Liver (tissue), 9 donors: ENCODE results near the gene ACKR2. TPM values are rescaled to one million over a fixed set of nuclear protein-coding genes. Genes with fewer than 3 reads are reported as not detected.

ENCODE experiments used
- DNase-seq: peaks from one replicate; pipeline ENCODE4 v3.0.0-alpha.2; 2017; ENCODE audit warnings: low spot score
- H3K27ac ChIP-seq, 2 donors: one replicate each; pipeline ENCODE4 v1.7.0; 2013; ENCODE audit warnings: inconsistent platforms in 2 of 2, low read length in 2 of 2, control low read depth in 1 of 2, low read depth in 1 of 2, mild to moderate bottlenecking in 1 of 2
- H3K27me3 ChIP-seq, 4 donors: one replicate each; pipeline versions ENCODE4 v1.6.1 to v1.7.0; 2013; ENCODE audit warnings: low read length in 3 of 4, inconsistent platforms in 1 of 4, mild to moderate bottlenecking in 1 of 4, moderate library complexity in 1 of 4; ENCODE audit not compliant: control insufficient read depth in 4 of 4, insufficient read depth in 4 of 4
- H3K36me3 ChIP-seq, 4 donors: one replicate each; pipeline versions ENCODE4 v1.6.1 to v1.7.0; 2013; ENCODE audit warnings: low read length in 3 of 4, mild to moderate bottlenecking in 3 of 4, low read depth in 1 of 4, moderate library complexity in 1 of 4; ENCODE audit not compliant: control insufficient read depth in 4 of 4, insufficient read depth in 3 of 4
- H3K4me1 ChIP-seq, 4 donors: one replicate each; pipeline versions ENCODE4 v1.6.1 to v1.7.0; 2013; ENCODE audit warnings: low read length in 3 of 4, mild to moderate bottlenecking in 3 of 4, moderate library complexity in 1 of 4; ENCODE audit not compliant: control insufficient read depth in 4 of 4, insufficient read depth in 4 of 4
- H3K4me3 ChIP-seq, 3 donors: one replicate each; pipeline versions ENCODE4 v1.6.1 to v1.7.0; 2013; ENCODE audit warnings: low read length in 3 of 3, control low read depth in 1 of 3, low read depth in 1 of 3, mild to moderate bottlenecking in 1 of 3
- H3K9ac ChIP-seq, 2 donors: one replicate each; pipeline ENCODE4 v1.7.0; 2013; ENCODE audit warnings: low read length in 2 of 2, mild to moderate bottlenecking in 2 of 2, moderate library complexity in 2 of 2, control low read depth in 1 of 2, low read depth in 1 of 2
- H3K9me3 ChIP-seq, 4 donors: one replicate each; pipeline versions ENCODE4 v1.6.1 to v1.7.0; 2013; ENCODE audit warnings: low read length in 3 of 4; ENCODE audit not compliant: control insufficient read depth in 4 of 4
- EGR1 ChIP-seq, 2 donors: IDR thresholded peaks; 2 replicates each; pipeline ENCODE4 v1.6.1; 2016 to 2018; ENCODE audit warnings: antibody characterized with exemption in 2 of 2, low read depth in 2 of 2
- FOXA1 ChIP-seq: IDR thresholded peaks from 2 replicates; pipeline ENCODE4 v1.6.1; 2016; ENCODE audit warnings: antibody characterized with exemption
- FOXA2 ChIP-seq: IDR thresholded peaks from 2 replicates; pipeline ENCODE4 v1.6.1; 2016; ENCODE audit warnings: antibody characterized with exemption
- GABPA ChIP-seq, 2 donors: IDR thresholded peaks in 1 of 2; conservative IDR thresholded peaks in 1 of 2; 2 replicates each; pipeline ENCODE4 v1.6.1; 2016; ENCODE audit warnings: antibody characterized with exemption in 2 of 2, mild to moderate bottlenecking in 1 of 2, moderate library complexity in 1 of 2
- HNF4A ChIP-seq, 2 donors: conservative IDR thresholded peaks; 2 replicates each; pipeline ENCODE4 v1.6.1; 2016; ENCODE audit warnings: antibody characterized with exemption in 2 of 2, mild to moderate bottlenecking in 2 of 2
- HNF4G ChIP-seq: IDR thresholded peaks from 2 replicates; pipeline ENCODE4 v1.6.1; 2016; ENCODE audit warnings: antibody characterized with exemption
- JUND ChIP-seq, 2 donors: IDR thresholded peaks; 2 replicates each; pipeline ENCODE4 v1.6.1; 2016; ENCODE audit warnings: antibody characterized with exemption in 2 of 2
- NR2F2 ChIP-seq: IDR thresholded peaks from 2 replicates; pipeline ENCODE4 v1.6.1; 2016; ENCODE audit warnings: antibody characterized with exemption
- RAD21 ChIP-seq, 2 donors: IDR thresholded peaks; 2 replicates each; pipeline ENCODE4 v1.6.1; 2016; ENCODE audit warnings: antibody characterized with exemption in 2 of 2, mild to moderate bottlenecking in 2 of 2
- RXRA ChIP-seq, 2 donors: IDR thresholded peaks; 2 replicates each; pipeline ENCODE4 v1.6.1; 2017 to 2018; ENCODE audit warnings: antibody characterized with exemption in 2 of 2, mild to moderate bottlenecking in 1 of 2
- SP1 ChIP-seq: IDR thresholded peaks from 2 replicates; pipeline ENCODE4 v1.6.1; 2018; ENCODE audit warnings: antibody characterized with exemption, mild to moderate bottlenecking
- TAF1 ChIP-seq: conservative IDR thresholded peaks from 2 replicates; pipeline ENCODE4 v1.6.1; 2016; ENCODE audit warnings: antibody characterized with exemption, mild to moderate bottlenecking
- YY1 ChIP-seq: IDR thresholded peaks from 2 replicates; pipeline ENCODE4 v1.6.1; 2016; ENCODE audit warnings: antibody characterized with exemption, mild to moderate bottlenecking
- WGBS: extraction: QIAGEN DNeasy Blood & Tissue Kit; methylation state at CpG from one replicate; pipeline ENCODE4 v1.1.7; 2013; 5-methylcytosine and 5-hydroxymethylcytosine counted together
- polyA plus RNA-seq, 2 donors: library from polyadenylated mRNA; stranded (reverse) in 1 of 2; unstranded in 1 of 2; fragments of 200-250 nt in 1 of 2; fragments of >200 nt in 1 of 2; fragmentation: Nextera tagmentation in 1 of 2; extraction: Ambion mirVana in 1 of 2; gene quantifications; one replicate each; pipeline versions ENCODE4 v1.2.1 to v1.2.3, GENCODE V29; 2013 to 2015
- total RNA-seq, 2 donors: library from RNA; depleted of rRNA; stranded (reverse); fragments of >200 nt; gene quantifications; one replicate each; pipeline ENCODE4 v1.2.3, GENCODE V29; 2014
- TF ChIP-seq, protein P1 (sequence below): IDR thresholded peaks from 2 replicates; pipeline ENCODE4 v1.6.1; 2016; ENCODE audit warnings: antibody characterized with exemption, mild to moderate bottlenecking
- TF ChIP-seq, protein P2 (sequence below): IDR thresholded peaks from 2 replicates; pipeline ENCODE4 v1.6.1; 2016; ENCODE audit warnings: antibody characterized with exemption
- TF ChIP-seq, protein P3 (sequence below): IDR thresholded peaks from 2 replicates; pipeline ENCODE4 v1.6.1; 2016; ENCODE audit warnings: antibody characterized with exemption
- TF ChIP-seq, protein P4 (sequence below): IDR thresholded peaks from 2 replicates; pipeline ENCODE4 v1.6.1; 2016; ENCODE audit warnings: antibody characterized with exemption
- TF ChIP-seq, protein P5 (sequence below): fragments of 150-350 bp; IDR thresholded peaks from 2 replicates; pipeline ENCODE4 v1.5.1; 2017; ENCODE audit warnings: improper control_type of control experiment, low read depth, low read length; ENCODE audit not compliant: missing input control
- donor health status: healthy.
- donor health status: healthy.
- donor health status: healthy.
- donor health status: healthy.
- donor health status: healthy.

Gene ACKR2
- total and polyA plus RNA-seq, 4 donors = 7.3 to 19.3 (median 10.8) TPM

DNA sequence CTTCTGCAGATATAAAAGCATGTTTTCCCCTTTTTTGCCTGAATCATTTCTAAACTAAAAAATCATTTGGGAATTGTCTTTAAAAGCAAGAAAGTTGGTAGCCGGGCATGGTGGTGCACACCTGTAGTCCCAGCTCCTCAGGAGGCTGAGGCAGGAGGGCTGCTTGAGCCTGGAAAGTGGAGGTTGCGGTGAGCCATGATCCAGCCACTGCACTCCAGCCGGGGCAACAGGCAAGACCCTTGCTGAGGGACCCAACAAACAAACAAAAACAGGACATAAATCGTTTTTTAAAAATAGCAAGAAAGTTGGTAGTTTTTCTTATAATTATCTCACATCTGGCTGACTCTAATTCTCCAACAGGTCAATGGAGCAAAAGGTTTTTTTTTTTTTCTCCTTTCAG lies 7.5 kb upstream of the ACKR2 start:
- Histone ChIP-seq H3K4me1 (peaks cover 2 to 44% (median 21%) of the 10 kb centered on the region in 4 donors), H3K4me3 (peak overlapping the region in 1 of 3 donors; percentile 34), H3K9ac (peak overlapping the region in 1 of 2 donors; percentile 28), H3K27me3 (no peaks in the 10 kb centered on the region), H3K9me3 (no peaks in the 10 kb centered on the region), H3K27ac (no peak overlapping the region), H3K36me3 (no peaks in the 10 kb centered on the region)
- TF ChIP-seq RXRA (IDR thresholded peaks at IDR 0.05) (no peak), GABPA (IDR thresholded peaks at IDR 0.05 in 1 of 2, conservative IDR thresholded peaks at IDR 0.05 in 1 of 2) (no peak), RAD21 (IDR thresholded peaks at IDR 0.05) (no peak), YY1 (no peak), NR2F2 (no peak), EGR1 (IDR thresholded peaks at IDR 0.05; ENCODE audit: low read depth in 2 of 2) (no peak), JUND (IDR thresholded peaks at IDR 0.05) (no peak), HNF4G (no peak), FOXA1 (no peak), TAF1 (no peak), SP1 (no peak), FOXA2 (no peak), HNF4A (conservative IDR thresholded peaks at IDR 0.05) (no peak)
- TF ChIP-seq, protein P1, sequence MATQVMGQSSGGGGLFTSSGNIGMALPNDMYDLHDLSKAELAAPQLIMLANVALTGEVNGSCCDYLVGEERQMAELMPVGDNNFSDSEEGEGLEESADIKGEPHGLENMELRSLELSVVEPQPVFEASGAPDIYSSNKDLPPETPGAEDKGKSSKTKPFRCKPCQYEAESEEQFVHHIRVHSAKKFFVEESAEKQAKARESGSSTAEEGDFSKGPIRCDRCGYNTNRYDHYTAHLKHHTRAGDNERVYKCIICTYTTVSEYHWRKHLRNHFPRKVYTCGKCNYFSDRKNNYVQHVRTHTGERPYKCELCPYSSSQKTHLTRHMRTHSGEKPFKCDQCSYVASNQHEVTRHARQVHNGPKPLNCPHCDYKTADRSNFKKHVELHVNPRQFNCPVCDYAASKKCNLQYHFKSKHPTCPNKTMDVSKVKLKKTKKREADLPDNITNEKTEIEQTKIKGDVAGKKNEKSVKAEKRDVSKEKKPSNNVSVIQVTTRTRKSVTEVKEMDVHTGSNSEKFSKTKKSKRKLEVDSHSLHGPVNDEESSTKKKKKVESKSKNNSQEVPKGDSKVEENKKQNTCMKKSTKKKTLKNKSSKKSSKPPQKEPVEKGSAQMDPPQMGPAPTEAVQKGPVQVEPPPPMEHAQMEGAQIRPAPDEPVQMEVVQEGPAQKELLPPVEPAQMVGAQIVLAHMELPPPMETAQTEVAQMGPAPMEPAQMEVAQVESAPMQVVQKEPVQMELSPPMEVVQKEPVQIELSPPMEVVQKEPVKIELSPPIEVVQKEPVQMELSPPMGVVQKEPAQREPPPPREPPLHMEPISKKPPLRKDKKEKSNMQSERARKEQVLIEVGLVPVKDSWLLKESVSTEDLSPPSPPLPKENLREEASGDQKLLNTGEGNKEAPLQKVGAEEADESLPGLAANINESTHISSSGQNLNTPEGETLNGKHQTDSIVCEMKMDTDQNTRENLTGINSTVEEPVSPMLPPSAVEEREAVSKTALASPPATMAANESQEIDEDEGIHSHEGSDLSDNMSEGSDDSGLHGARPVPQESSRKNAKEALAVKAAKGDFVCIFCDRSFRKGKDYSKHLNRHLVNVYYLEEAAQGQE = no peak
- TF ChIP-seq, protein P2, sequence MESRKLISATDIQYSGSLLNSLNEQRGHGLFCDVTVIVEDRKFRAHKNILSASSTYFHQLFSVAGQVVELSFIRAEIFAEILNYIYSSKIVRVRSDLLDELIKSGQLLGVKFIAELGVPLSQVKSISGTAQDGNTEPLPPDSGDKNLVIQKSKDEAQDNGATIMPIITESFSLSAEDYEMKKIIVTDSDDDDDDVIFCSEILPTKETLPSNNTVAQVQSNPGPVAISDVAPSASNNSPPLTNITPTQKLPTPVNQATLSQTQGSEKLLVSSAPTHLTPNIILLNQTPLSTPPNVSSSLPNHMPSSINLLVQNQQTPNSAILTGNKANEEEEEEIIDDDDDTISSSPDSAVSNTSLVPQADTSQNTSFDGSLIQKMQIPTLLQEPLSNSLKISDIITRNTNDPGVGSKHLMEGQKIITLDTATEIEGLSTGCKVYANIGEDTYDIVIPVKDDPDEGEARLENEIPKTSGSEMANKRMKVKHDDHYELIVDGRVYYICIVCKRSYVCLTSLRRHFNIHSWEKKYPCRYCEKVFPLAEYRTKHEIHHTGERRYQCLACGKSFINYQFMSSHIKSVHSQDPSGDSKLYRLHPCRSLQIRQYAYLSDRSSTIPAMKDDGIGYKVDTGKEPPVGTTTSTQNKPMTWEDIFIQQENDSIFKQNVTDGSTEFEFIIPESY = no peak
- TF ChIP-seq, protein P3, sequence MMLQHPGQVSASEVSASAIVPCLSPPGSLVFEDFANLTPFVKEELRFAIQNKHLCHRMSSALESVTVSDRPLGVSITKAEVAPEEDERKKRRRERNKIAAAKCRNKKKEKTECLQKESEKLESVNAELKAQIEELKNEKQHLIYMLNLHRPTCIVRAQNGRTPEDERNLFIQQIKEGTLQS = no peak
- TF ChIP-seq, protein P4, sequence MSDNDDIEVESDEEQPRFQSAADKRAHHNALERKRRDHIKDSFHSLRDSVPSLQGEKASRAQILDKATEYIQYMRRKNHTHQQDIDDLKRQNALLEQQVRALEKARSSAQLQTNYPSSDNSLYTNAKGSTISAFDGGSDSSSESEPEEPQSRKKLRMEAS = no peak
- TF ChIP-seq, protein P5, sequence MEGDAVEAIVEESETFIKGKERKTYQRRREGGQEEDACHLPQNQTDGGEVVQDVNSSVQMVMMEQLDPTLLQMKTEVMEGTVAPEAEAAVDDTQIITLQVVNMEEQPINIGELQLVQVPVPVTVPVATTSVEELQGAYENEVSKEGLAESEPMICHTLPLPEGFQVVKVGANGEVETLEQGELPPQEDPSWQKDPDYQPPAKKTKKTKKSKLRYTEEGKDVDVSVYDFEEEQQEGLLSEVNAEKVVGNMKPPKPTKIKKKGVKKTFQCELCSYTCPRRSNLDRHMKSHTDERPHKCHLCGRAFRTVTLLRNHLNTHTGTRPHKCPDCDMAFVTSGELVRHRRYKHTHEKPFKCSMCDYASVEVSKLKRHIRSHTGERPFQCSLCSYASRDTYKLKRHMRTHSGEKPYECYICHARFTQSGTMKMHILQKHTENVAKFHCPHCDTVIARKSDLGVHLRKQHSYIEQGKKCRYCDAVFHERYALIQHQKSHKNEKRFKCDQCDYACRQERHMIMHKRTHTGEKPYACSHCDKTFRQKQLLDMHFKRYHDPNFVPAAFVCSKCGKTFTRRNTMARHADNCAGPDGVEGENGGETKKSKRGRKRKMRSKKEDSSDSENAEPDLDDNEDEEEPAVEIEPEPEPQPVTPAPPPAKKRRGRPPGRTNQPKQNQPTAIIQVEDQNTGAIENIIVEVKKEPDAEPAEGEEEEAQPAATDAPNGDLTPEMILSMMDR = no peak
- 83% methylated on average over 4 of the region's 4 CpGs for WGBS
- no peak for DNase-seq
